ENCODE measurements around the gene OR51E1.

The OR51E1 gene

DNA sequence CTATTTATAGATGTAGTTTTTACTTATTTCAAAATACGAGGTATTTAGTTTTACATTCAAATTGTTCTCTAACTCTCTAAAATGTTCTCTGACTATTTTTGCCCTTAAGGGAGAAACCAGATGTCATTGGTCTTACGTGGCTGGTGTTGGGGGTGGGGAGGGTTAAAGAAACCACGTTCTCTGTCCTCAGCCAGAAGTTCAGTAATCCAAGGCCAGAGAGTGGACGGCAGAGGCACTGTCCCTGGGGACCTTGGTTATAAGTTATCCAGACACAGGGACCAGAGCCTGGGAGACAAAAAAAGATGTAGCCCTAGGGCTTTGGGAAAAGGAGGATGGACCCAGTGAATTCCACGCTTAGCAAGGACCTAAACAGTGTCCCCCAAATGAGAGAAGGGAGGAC is 706 bp upstream of the OR51E1 start:
- TF ChIP-seq, protein P1, sequence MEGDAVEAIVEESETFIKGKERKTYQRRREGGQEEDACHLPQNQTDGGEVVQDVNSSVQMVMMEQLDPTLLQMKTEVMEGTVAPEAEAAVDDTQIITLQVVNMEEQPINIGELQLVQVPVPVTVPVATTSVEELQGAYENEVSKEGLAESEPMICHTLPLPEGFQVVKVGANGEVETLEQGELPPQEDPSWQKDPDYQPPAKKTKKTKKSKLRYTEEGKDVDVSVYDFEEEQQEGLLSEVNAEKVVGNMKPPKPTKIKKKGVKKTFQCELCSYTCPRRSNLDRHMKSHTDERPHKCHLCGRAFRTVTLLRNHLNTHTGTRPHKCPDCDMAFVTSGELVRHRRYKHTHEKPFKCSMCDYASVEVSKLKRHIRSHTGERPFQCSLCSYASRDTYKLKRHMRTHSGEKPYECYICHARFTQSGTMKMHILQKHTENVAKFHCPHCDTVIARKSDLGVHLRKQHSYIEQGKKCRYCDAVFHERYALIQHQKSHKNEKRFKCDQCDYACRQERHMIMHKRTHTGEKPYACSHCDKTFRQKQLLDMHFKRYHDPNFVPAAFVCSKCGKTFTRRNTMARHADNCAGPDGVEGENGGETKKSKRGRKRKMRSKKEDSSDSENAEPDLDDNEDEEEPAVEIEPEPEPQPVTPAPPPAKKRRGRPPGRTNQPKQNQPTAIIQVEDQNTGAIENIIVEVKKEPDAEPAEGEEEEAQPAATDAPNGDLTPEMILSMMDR (IDR thresholded peaks at IDR 0.05; ENCODE audit: low read depth, low read length) = no peak
- H3K4me1 ChIP-seq = no peaks in the 10 kb centered on the region
- no peaks in the 10 kb centered on the region for H3K9me3 ChIP-seq
- H3K36me3 ChIP-seq = no peaks in the 10 kb centered on the region
- no peaks in the 10 kb centered on the region for H3K27me3 ChIP-seq
- H3K4me3 ChIP-seq (ENCODE audit: low read depth, low read length) = no peak overlapping the region
- DNase-seq = peak; percentile 9

DNA sequence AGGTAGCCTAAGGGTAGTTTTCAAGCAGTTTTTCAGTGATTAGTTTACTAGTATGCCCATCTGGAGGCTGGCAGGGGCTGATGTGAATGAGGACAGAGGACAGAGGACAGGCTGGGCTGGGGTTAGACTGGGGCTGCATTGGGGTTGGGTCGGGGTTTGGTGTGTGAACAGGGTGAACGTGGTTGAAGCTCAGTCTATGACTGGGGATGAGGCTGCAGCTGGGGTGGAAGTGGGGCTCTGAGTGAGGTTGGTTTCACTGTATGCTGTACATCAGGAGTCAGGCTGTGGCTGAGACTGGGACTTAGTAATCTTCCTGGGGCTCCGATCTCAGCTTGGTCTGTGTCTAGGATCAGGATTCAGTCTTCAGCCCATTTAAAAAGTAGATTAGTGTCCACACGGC is 451 bp downstream of the OR51E1 start:
- no peaks in the 10 kb centered on the region for H3K27me3 ChIP-seq

DNA sequence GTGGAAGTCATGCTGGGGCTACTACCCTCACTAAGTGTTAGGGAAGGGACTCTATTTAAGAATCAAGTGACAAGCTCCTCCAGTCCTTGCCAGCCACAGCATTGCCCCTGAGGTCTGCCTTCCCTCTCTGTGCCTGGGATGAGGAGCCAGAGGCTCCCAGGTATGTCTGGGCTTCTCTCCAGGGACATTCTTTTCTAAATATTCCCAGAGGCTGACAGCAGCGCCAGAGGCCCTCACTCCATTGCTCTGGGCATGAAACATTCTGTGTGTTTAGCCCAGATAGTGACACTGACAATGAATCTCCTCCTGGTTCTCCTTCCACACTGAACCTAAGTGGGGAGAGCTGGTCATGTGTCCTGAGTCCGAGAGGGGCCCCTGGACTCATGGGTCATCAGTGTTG is 2.2 kb downstream of the OR51E1 start:
- H3K4me3 ChIP-seq (ENCODE audit: low read depth, low read length) = no peak overlapping the region
- DNase-seq = no peak
- TF ChIP-seq, protein P1 (IDR thresholded peaks at IDR 0.05; ENCODE audit: low read depth, low read length) = no peak
- H3K4me1 ChIP-seq = no peaks in the 10 kb centered on the region
- no peaks in the 10 kb centered on the region for H3K36me3 ChIP-seq
- no peaks in the 10 kb centered on the region for H3K9me3 ChIP-seq
- H3K27me3 ChIP-seq = no peaks in the 10 kb centered on the region

More for the DNA sequence above, 451 bp downstream of the OR51E1 start:
- TF ChIP-seq, protein P1 (IDR thresholded peaks at IDR 0.05; ENCODE audit: low read depth, low read length) = no peak
- H3K4me1 ChIP-seq = no peaks in the 10 kb centered on the region
- H3K9me3 ChIP-seq = no peaks in the 10 kb centered on the region
- H3K36me3 ChIP-seq = no peaks in the 10 kb centered on the region
- DNase-seq = no peak
- H3K4me3 ChIP-seq (ENCODE audit: low read depth, low read length) = no peak overlapping the region

DNA sequence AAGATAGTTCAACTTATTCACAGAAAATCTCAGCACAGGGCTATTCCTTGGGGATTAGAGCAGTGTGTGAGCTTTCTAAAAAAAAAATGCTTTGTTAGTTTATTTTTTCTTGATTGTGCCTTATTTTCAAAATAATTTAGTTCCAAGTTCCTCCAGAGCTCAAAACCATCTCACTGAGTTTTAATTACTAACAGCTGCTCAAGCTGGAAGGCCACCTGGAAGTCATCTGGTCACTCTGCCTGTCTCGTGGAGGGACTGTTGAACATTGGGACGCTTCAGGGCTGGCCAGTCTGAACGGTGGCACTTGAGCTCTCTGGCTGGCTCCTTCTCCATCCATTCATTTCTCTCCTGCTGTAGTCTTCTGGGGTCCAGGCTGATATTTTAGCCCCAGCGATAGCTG is 4.0 kb downstream of the OR51E1 start:
- H3K4me1 ChIP-seq = no peaks in the 10 kb centered on the region
- no peaks in the 10 kb centered on the region for H3K9me3 ChIP-seq
- H3K36me3 ChIP-seq = no peaks in the 10 kb centered on the region
- no peak for DNase-seq
- H3K4me3 ChIP-seq (ENCODE audit: low read depth, low read length) = no peak overlapping the region
- TF ChIP-seq, protein P1 (IDR thresholded peaks at IDR 0.05; ENCODE audit: low read depth, low read length) = no peak
- H3K27me3 ChIP-seq = no peaks in the 10 kb centered on the region

DNA sequence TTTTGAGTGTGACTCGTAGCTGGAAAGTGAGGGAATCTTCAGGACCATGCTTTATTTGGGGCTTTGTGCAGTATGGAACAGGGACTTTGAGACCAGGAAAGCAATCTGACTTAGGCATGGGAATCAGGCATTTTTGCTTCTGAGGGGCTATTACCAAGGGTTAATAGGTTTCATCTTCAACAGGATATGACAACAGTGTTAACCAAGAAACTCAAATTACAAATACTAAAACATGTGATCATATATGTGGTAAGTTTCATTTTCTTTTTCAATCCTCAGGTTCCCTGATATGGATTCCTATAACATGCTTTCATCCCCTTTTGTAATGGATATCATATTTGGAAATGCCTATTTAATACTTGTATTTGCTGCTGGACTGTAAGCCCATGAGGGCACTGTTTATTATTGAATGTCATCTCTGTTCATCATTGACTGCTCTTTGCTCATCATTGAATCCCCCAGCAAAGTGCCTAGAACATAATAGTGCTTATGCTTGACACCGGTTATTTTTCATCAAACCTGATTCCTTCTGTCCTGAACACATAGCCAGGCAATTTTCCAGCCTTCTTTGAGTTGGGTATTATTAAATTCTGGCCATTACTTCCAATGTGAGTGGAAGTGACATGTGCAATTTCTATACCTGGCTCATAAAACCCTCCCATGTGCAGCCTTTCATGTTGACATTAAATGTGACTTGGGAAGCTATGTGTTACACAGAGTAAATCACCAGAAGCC is 11.0 kb downstream of the OR51E1 start:
- Histone ChIP-seq H3K4me1 (no peaks in the 10 kb centered on the region), H3K9me3 (no peaks in the 10 kb centered on the region), H3K4me3 (ENCODE audit: low read depth, low read length) (no peak overlapping the region), H3K27me3 (no peaks in the 10 kb centered on the region), H3K36me3 (no peaks in the 10 kb centered on the region)
- DNase-seq = no peak
- TF ChIP-seq, protein P1 (IDR thresholded peaks at IDR 0.05; ENCODE audit: low read depth, low read length) = no peak

DNA sequence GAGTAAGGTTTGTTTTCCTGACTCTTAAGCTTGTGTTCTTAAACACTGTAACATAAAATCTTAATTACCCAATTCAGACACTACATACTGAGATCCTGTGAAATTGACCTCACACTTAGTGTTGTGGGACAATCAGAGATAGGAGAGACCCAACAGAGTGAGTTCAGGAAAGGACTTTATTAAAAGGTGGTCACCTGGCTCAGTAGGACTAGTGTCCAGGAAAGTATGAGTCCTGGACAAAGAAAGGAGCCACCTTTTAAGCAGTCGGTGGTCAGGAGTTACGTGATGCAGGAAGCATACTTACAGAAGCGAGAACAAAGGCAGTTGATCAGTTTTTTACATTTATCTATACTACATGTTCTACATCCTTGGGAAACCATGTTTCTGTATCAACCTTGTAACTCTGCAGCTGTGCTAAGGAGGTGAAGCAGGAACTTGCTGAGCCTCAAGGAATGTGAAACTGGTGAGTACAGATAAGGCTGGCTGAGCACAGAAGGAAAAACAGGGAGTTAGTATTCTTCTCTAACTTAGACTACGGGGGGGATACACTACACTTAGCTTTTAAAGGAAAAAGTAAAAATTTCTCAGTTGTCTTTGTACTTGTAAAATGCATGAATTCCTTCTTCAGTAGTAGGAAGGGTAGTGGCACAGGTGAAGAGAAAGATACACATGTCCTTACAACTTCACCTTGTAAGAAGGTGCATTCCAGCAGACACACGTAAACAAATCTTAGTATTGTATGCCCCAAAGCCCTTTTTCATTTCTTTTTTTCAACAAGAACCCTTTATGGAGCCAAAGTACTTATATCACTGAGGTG is 15.1 kb downstream of the OR51E1 start:
- no peaks in the 10 kb centered on the region for H3K36me3 ChIP-seq
- no peak for DNase-seq
- H3K9me3 ChIP-seq = no peaks in the 10 kb centered on the region
- no peaks in the 10 kb centered on the region for H3K27me3 ChIP-seq
- H3K4me3 ChIP-seq (ENCODE audit: low read depth, low read length) = no peak overlapping the region
- no peaks in the 10 kb centered on the region for H3K4me1 ChIP-seq
- TF ChIP-seq, protein P1 (IDR thresholded peaks at IDR 0.05; ENCODE audit: low read depth, low read length) = no peak

Data from BE2C (cell line).